K562 (cell line): ENCODE measurements around the gene GRIN1.

Experiments
- CTCF ChIP-seq, 3 experiments: IDR thresholded peaks in 2 of 3; conservative IDR thresholded peaks in 1 of 3; 2 replicates each; pipeline ENCODE4 v1.5.1; 2011 to 2012; ENCODE audit warnings: low read length in 3 of 3, mild to moderate bottlenecking in 3 of 3, control low read depth in 2 of 3, improper control_type of control experiment in 1 of 3, inconsistent platforms in 1 of 3, low read depth in 1 of 3, mixed read lengths in 1 of 3, moderate library complexity in 1 of 3; ENCODE audit not compliant: insufficient read depth in 2 of 3
- EP300 ChIP-seq: IDR thresholded peaks from 2 replicates; pipeline ENCODE4 v1.6.1; 2012; ENCODE audit warnings: low read length, improper control_type of control experiment
- GATAD2A ChIP-seq: fragments of 450-650 bp; IDR thresholded peaks from 2 replicates; pipeline ENCODE4 v1.6.1; 2017
- SNAPC5 ChIP-seq: fragments of 250-450 bp; sonication (Bioruptor Pico); IDR thresholded peaks from 2 replicates; pipeline ENCODE4 v1.8.0; 2021; ENCODE audit warnings: moderate library complexity, mild to moderate bottlenecking, inconsistent platforms
- USF2 ChIP-seq: sonication (generic); formaldehyde crosslinking; IDR thresholded peaks from 2 replicates; pipeline ENCODE4 v1.5.0; 2020; ENCODE audit warnings: missing genetic modification reagents

GRCh38 chr9:137138722-137139467 is at the start of gene GRIN1:
- TF ChIP-seq SNAPC5 (CRISPR knock-in tag) (no peak), EP300 (no peak), USF2 (CRISPR knock-in tag) (no peak), CTCF (IDR thresholded peaks at IDR 0.05 in 2 of 3, conservative IDR thresholded peaks at IDR 0.05 in 1 of 3; ENCODE audit: insufficient read depth in 2 of 3, low read depth in 1 of 3, low read length in 3 of 3) (no peak), GATAD2A (no peak)
